NCI-H2171 treated with DMSO at 0.1 percent for 48 hours (cell line): ENCODE measurements around the gene KLHL33.
"Not testable (repeated sequence)": the region's sequence is repeated elsewhere in the genome, so short reads cannot be mapped to it uniquely, and the experiment has no call there.

ENCODE experiments used
- DNase-seq: peaks from one replicate; lab custom pipeline; 2025; lab: John Stamatoyannopoulos, UW

The KLHL33 gene

GRCh38 chr14:20435582-20436362 lies at the start of gene KLHL33:
Gene KLHL33, minus strand, starts transcription at chr14:20436166. Its CDS starts 355 bp downstream, at chr14:20435811.
- DNase-seq = peak; percentile 63

- no peak for DNase-seq
Observed at GRCh38 chr14:20482382-20482781, 46.4 kb upstream of the KLHL33 start.

GRCh38 chr14:20478894-20479293 lies 42.9 kb upstream of the KLHL33 start:
- no peak for DNase-seq

GRCh38 chr14:20477211-20477876 lies 41.4 kb upstream of the KLHL33 start:
- DNase-seq = no peak

- DNase-seq = no peak
Observed at GRCh38 chr14:20476776-20477175, 40.8 kb upstream of the KLHL33 start.

GRCh38 chr14:20472536-20473169 lies 36.7 kb upstream of the KLHL33 start:
- DNase-seq = no peak

GRCh38 chr14:20470603-20470901 lies 34.6 kb upstream of the KLHL33 start:
- no peak for DNase-seq

GRCh38 chr14:20469890-20470602 lies 34.1 kb upstream of the KLHL33 start:
- DNase-seq = peak; percentile 77

GRCh38 chr14:20469242-20469889 lies 33.4 kb upstream of the KLHL33 start, which contains the start of gene PNP:
Gene PNP, plus strand, starts transcription at chr14:20469406. Its CDS starts 119 bp downstream, at chr14:20469525.
- DNase-seq = peak; percentile 98

GRCh38 chr14:20468764-20469241 lies 32.8 kb upstream of the KLHL33 start:
- no peak for DNase-seq

- DNase-seq = peak; percentile 100
Observed at GRCh38 chr14:20461225-20462141, 25.5 kb upstream of the KLHL33 start, which contains the start of gene PIP4P1. Gene PIP4P1, minus strand, starts transcription at chr14:20461434. Its CDS starts 109 bp downstream, at chr14:20461325.

GRCh38 chr14:20460458-20461224 lies 24.7 kb upstream of the KLHL33 start:
- DNase-seq = peak; percentile 70

- no peak for DNase-seq
Observed at GRCh38 chr14:20458031-20458789, 22.2 kb upstream of the KLHL33 start.

- DNase-seq = no peak
Observed at GRCh38 chr14:20456971-20457370, 21.0 kb upstream of the KLHL33 start.

GRCh38 chr14:20455355-20456300 lies 19.7 kb upstream of the KLHL33 start:
- DNase-seq = no peak

GRCh38 chr14:20454516-20455354 lies 18.8 kb upstream of the KLHL33 start, which contains the start of the genes APEX1 and OSGEP:
Gene APEX1, plus strand, starts transcription at chr14:20455226. Its CDS starts 420 bp downstream, at chr14:20455646.
Gene OSGEP, minus strand, starts transcription at chr14:20454812. Its CDS starts 129 bp downstream, at chr14:20454683.
- DNase-seq = peak; percentile 100

GRCh38 chr14:20452831-20453230 lies 16.9 kb upstream of the KLHL33 start:
- DNase-seq = not testable (repeated sequence)
